ENCODE data around the gene MDM1. TPM values are rescaled to one million over a fixed set of nuclear protein-coding genes. Genes with fewer than 3 reads are reported as not detected.

Gene MDM1
- total and polyA plus RNA-seq, 10 donors, result 13.5 to 38.9 (median 21.9) TPM

GRCh38 chr12:68264857-68265256 is 67.3 kb downstream of the MDM1 start:
- intact Hi-C loops (cut with DNase I; ENCODE audit: low total_unique reads), result no loop called here
- Histone ChIP-seq H3K9me3 (no peaks in the 10 kb centered on the region), H3K27me3 (replicated peaks in 1 of 7) (no peaks in the 10 kb centered on the region), H3K27ac (no peak overlapping the region), H3K36me3 (no peaks in the 10 kb centered on the region), H3K4me3 (no peak overlapping the region), H3K4me1 (peaks cover 0 to 7% (median 0%) of the 10 kb centered on the region in 6 donors)
- DNase-seq, result no peak
- TF ChIP-seq POLR2A (IDR thresholded peaks at IDR 0.05) (no peak), CTCF (IDR thresholded peaks at IDR 0.05 in 8 of 11, conservative IDR thresholded peaks at IDR 0.05 in 3 of 11) (no peak), POLR2AphosphoS5 (IDR thresholded peaks at IDR 0.05) (no peak)
- WGBS, 5 donors, result 85 to 100% (median 96%) methylated on average over 2 of the region's 2 CpGs

GRCh38 chr12:68264158-68264855 is 67.9 kb downstream of the MDM1 start:
- Histone ChIP-seq H3K36me3 (no peaks in the 10 kb centered on the region), H3K9me3 (no peaks in the 10 kb centered on the region), H3K4me3 (no peak overlapping the region), H3K27me3 (replicated peaks in 1 of 7) (no peaks in the 10 kb centered on the region), H3K4me1 (peaks cover 0 to 10% (median 0%) of the 10 kb centered on the region in 6 donors), H3K27ac (no peak overlapping the region)
- TF ChIP-seq CTCF (IDR thresholded peaks at IDR 0.05 in 8 of 11, conservative IDR thresholded peaks at IDR 0.05 in 3 of 11) (no peak), POLR2AphosphoS5 (IDR thresholded peaks at IDR 0.05) (no peak)
- intact Hi-C loops (cut with DNase I; ENCODE audit: low total_unique reads), result no loop called here
- WGBS, 5 donors, result 81 to 93% (median 89%) methylated on average over 7 of the region's 7 CpGs
- no peak for DNase-seq

- Histone ChIP-seq H3K9me3 (no peaks in the 10 kb centered on the region), H3K27ac (no peak overlapping the region), H3K27me3 (replicated peaks in 1 of 7) (no peaks in the 10 kb centered on the region), H3K4me1 (peaks cover 0 to 9% (median 0%) of the 10 kb centered on the region in 6 donors), H3K4me3 (no peak overlapping the region), H3K36me3 (no peaks in the 10 kb centered on the region)
- 92 to 100% (median 97%) methylated on average over 1 of the region's 1 CpG for WGBS, 5 donors
- intact Hi-C loops (cut with DNase I; ENCODE audit: low total_unique reads), result no loop called here
- no peak for DNase-seq
- no peak for TF ChIP-seq POLR2AphosphoS5 (IDR thresholded peaks at IDR 0.05)
- no peak for TF ChIP-seq CTCF (IDR thresholded peaks at IDR 0.05 in 8 of 11, conservative IDR thresholded peaks at IDR 0.05 in 3 of 11)
- no peak for TF ChIP-seq POLR2A (IDR thresholded peaks at IDR 0.05)
Measured at GRCh38 chr12:68263366-68263765, 68.8 kb downstream of the MDM1 start.

GRCh38 chr12:68261896-68262295 is 70.3 kb downstream of the MDM1 start:
- intact Hi-C loops (cut with DNase I; ENCODE audit: low total_unique reads), result no loop called here
- H3K4me3 ChIP-seq, result no peak overlapping the region
- TF ChIP-seq POLR2A (IDR thresholded peaks at IDR 0.05) (no peak), CTCF (IDR thresholded peaks at IDR 0.05 in 8 of 11, conservative IDR thresholded peaks at IDR 0.05 in 3 of 11) (no peak), POLR2AphosphoS5 (IDR thresholded peaks at IDR 0.05) (no peak)
- no peaks in the 10 kb centered on the region for H3K36me3 ChIP-seq
- no peak overlapping the region for H3K27ac ChIP-seq
- no peaks in the 10 kb centered on the region for H3K27me3 ChIP-seq (replicated peaks in 1 of 7)
- H3K9me3 ChIP-seq, result no peaks in the 10 kb centered on the region
- no peak for DNase-seq
- peaks cover 0 to 5% (median 0%) of the 10 kb centered on the region in 6 donors for H3K4me1 ChIP-seq
